Stimulated activated CD4-positive, alpha-beta T cell treated with anti-CD3 and anti-CD28 coated beads, Interleukin-4, amount 100 ng/mL, for 24 hours (primary cell): ENCODE data around the gene PCNX3.
"Not testable (repeated sequence)": the region's sequence is repeated elsewhere in the genome, so short reads cannot be mapped to it uniquely, and the experiment has no call there.

Source experiments
- DNase-seq: peaks from one replicate; pipeline ENCODE4 v3.0.0-alpha.2; 2020

Gene PCNX3

GRCh38 chr11:65658174-65659021 lies 42.8 kb downstream of the PCNX3 start:
- DNase-seq: no peak

- no peak for DNase-seq
Measured at GRCh38 chr11:65660038-65660437, 44.5 kb downstream of the PCNX3 start.

- not testable (repeated sequence) for DNase-seq
Measured at GRCh38 chr11:65660908-65661307, 45.3 kb downstream of the PCNX3 start.

- DNase-seq: no peak
Measured at GRCh38 chr11:65661599-65662246, 46.1 kb downstream of the PCNX3 start.

- no peak for DNase-seq
Measured at GRCh38 chr11:65662247-65662798, 46.7 kb downstream of the PCNX3 start.

GRCh38 chr11:65662799-65663638 lies 47.4 kb downstream of the PCNX3 start, which contains the start of gene RELA:
TSS of gene RELA (minus strand) at chr11:65662916. CDS start at chr11:65662832, 84 bp downstream.
- peak; percentile 89 for DNase-seq

- DNase-seq: peak; percentile 57
Measured at GRCh38 chr11:65663639-65664200, 48.1 kb downstream of the PCNX3 start.

GRCh38 chr11:65672180-65672860 lies 56.7 kb downstream of the PCNX3 start:
- no peak for DNase-seq

- no peak for DNase-seq
Measured at GRCh38 chr11:65672982-65673381, 57.4 kb downstream of the PCNX3 start.

- DNase-seq: no peak
Measured at GRCh38 chr11:65680192-65680743, 64.7 kb downstream of the PCNX3 start.

- not testable (repeated sequence) for DNase-seq
Measured at GRCh38 chr11:65683480-65683879, 67.9 kb downstream of the PCNX3 start.

GRCh38 chr11:65685981-65686380 lies 70.4 kb downstream of the PCNX3 start:
- no peak for DNase-seq
